ENCODE measurements around the gene GGPS1. TPM values are rescaled to one million over a fixed set of nuclear protein-coding genes. Genes with fewer than 3 reads are reported as not detected.
"Not testable (repeated sequence)": the region's sequence is repeated elsewhere in the genome, so short reads cannot be mapped to it uniquely, and the experiment has no call there.

Gene GGPS1
- polyA plus RNA-seq, 3 donors from 2014 or later = 38.8 to 60.1 (median 50.5) TPM

DNA sequence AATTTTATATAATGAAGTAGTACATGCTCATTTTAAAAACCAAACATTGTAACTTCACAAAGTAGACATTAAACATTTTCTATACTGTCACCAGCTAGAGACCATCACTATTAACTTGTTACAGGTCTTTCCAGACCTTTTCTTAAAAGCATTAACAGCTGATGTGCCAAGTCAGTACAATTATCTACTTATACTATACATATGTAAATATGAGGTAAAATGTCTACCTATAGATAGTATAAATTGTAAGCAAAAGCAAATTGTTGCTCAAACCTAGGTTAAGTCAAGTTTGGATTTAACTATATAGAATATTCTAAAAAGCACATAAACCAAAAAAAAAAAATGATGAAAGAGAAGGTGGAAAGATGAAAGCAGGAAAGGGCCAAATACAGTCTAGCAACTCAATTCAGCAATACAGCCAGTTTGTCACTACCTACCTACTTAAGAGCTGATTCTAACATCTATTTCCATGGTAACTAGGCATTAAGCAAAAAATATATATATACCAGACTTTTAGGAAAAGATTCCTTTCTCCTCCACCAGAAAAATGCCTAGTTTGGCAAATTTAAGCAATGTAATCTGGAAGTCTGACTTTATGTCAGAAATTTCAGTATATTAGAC is 34.9 kb upstream of the GGPS1 start:
- peaks cover 3 to 11% (median 5%) of the 10 kb centered on the region in 3 donors for H3K27me3 Mint-ChIP-seq (ENCODE audit: low read depth in 3 of 3)
- no peaks in the 10 kb centered on the region for H3K36me3 Mint-ChIP-seq
- H3K4me1 Mint-ChIP-seq = peaks cover 60 to 80% of the 10 kb centered on the region in 2 donors
- peak overlapping the region; percentile 54 to 89 (median 68) for H3K27ac Mint-ChIP-seq
- peaks cover 0 to 3% (median 0%) of the 10 kb centered on the region in 6 donors for H3K9me3 Mint-ChIP-seq
- DNase-seq = no peak
- no peak overlapping the region for H3K4me3 Mint-ChIP-seq

DNA sequence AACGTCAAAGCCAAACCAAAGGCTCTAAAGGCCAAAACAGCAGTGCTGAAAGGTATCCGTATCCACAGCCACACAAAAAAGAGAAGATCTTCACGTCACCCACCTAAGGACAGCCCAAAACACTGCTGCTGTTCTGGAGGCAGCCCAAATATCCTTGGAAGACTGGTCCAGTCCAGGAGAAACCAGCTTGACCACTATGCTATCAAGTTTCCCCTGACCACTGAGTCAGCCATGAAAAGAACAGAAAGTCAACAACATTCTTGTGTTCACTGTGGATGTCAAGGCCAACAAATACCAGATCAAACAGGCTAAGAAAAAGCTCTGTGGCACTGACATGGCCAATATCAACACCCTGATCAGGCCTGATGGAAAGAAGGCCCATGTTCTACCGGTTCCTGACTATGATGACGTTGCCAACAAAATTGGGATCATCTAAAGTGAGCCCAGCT is 32.4 kb upstream of the GGPS1 start:
- peak overlapping the region in 3 of 5 donors; percentile 3 to 62 (median 43) for H3K4me3 Mint-ChIP-seq
- peaks cover 62 to 76% of the 10 kb centered on the region in 2 donors for H3K4me1 Mint-ChIP-seq
- H3K27me3 Mint-ChIP-seq (ENCODE audit: low read depth in 3 of 3) = peaks cover 3 to 9% (median 5%) of the 10 kb centered on the region in 3 donors
- H3K36me3 Mint-ChIP-seq = no peaks in the 10 kb centered on the region
- H3K9me3 Mint-ChIP-seq = peaks cover 0 to 3% (median 0%) of the 10 kb centered on the region in 6 donors
- H3K27ac Mint-ChIP-seq = peak overlapping the region; percentile 82 to 89 (median 87)
- DNase-seq = no peak

- DNase-seq = peak; percentile 36 to 56 (median 43)
- H3K36me3 Mint-ChIP-seq = no peaks in the 10 kb centered on the region
Observed at GRCh38 chr1:235296729-235297128, 31.6 kb upstream of the GGPS1 start.

DNA sequence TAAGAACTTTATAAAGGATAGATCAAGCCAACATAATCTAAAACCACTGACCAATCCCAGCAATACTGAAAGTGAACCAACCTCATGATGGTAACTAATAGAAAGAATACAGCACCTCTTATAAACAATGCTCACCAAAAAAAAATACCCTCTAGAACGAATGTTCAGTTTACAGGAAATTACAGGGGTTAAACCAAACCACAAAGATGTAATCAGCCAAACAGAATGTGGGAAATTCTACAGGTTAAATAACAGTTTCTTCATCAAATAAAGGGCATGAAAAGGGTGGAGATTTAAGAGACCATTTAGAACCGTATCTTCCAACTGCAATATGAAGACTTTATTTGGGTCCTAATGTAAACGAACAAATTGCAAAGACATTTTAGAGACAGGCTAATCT is 30.8 kb upstream of the GGPS1 start:
- DNase-seq = peak; percentile 77 to 80 (median 78)
- Mint-ChIP-seq H3K27ac (peak overlapping the region; percentile 86 to 96 (median 92)), H3K9me3 (peaks cover 0 to 3% (median 0%) of the 10 kb centered on the region in 6 donors), H3K27me3 (ENCODE audit: low read depth in 3 of 3) (peaks cover 3 to 9% (median 5%) of the 10 kb centered on the region in 3 donors), H3K4me1 (peaks cover 60 to 67% of the 10 kb centered on the region in 2 donors), H3K36me3 (no peaks in the 10 kb centered on the region), H3K4me3 (peak overlapping the region; percentile 52 to 84 (median 67))

More at GRCh38 chr1:235296729-235297128, 31.6 kb upstream of the GGPS1 start:
- peaks cover 60 to 71% of the 10 kb centered on the region in 2 donors for H3K4me1 Mint-ChIP-seq
- peaks cover 0 to 3% (median 0%) of the 10 kb centered on the region in 6 donors for H3K9me3 Mint-ChIP-seq
- H3K4me3 Mint-ChIP-seq = peak overlapping the region; percentile 52 to 84 (median 67)
- peak overlapping the region; percentile 86 to 96 (median 92) for H3K27ac Mint-ChIP-seq
- peaks cover 3 to 9% (median 5%) of the 10 kb centered on the region in 3 donors for H3K27me3 Mint-ChIP-seq (ENCODE audit: low read depth in 3 of 3)

DNA sequence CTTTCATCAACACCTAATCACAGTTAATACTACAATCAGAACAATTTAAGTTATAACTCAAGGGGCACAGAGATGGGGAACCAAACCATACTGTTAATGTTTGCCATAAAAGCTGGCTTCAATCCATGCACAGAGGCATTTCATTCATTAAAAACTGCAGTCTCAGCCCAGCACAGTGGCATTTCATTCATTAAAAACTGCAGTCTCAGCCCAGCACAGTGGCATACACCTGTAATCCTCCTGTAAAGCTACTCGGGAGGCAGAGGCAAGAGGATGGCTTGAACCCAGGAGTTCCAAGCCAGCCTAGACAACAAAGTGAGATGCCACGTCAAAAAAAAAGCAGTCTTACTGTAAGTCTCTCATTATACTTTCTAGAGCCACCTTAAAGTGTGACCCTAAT is 29.6 kb upstream of the GGPS1 start:
- H3K36me3 Mint-ChIP-seq = no peaks in the 10 kb centered on the region
- H3K4me1 Mint-ChIP-seq = peaks cover 60 to 67% of the 10 kb centered on the region in 2 donors
- DNase-seq = no peak
- peaks cover 3 to 9% (median 5%) of the 10 kb centered on the region in 3 donors for H3K27me3 Mint-ChIP-seq (ENCODE audit: low read depth in 3 of 3)
- peak overlapping the region; percentile 72 to 90 (median 76) for H3K27ac Mint-ChIP-seq
- peak overlapping the region in 3 of 5 donors; percentile 2 to 61 (median 48) for H3K4me3 Mint-ChIP-seq
- H3K9me3 Mint-ChIP-seq = peaks cover 0 to 3% (median 0%) of the 10 kb centered on the region in 6 donors

- Mint-ChIP-seq H3K27me3 (ENCODE audit: low read depth in 3 of 3) (peaks cover 3 to 9% (median 5%) of the 10 kb centered on the region in 3 donors), H3K4me1 (peaks cover 63 to 67% of the 10 kb centered on the region in 2 donors), H3K36me3 (no peaks in the 10 kb centered on the region), H3K27ac (peak overlapping the region; percentile 47 to 90 (median 76)), H3K9me3 (peaks cover 0 to 3% (median 0%) of the 10 kb centered on the region in 6 donors), H3K4me3 (peak overlapping the region in 4 of 5 donors; percentile 4 to 59 (median 34))
- DNase-seq = no peak
Observed at GRCh38 chr1:235299169-235299858, 29.1 kb upstream of the GGPS1 start.

DNA sequence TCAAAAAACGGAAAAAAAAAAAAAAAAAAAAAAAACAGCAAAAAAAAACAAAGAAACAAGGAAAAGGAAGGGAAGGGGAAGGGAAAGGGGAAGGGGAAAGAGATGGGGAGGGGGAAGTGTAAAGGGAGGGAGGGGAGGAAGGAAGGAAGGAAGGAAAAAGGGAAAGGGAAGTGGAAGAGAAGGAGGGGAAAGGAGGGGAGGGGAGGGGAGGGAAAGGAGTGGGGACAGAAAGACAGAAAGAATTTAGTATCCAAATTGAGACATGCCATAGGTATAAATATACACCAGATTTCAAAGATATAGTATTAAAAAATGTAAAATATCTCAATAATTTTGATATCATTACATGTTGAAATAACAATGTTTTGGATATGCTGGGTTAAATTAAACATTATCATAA is 26.2 kb upstream of the GGPS1 start:
- peaks cover 76 to 78% of the 10 kb centered on the region in 2 donors for H3K4me1 Mint-ChIP-seq
- H3K4me3 Mint-ChIP-seq = no peak overlapping the region
- no peaks in the 10 kb centered on the region for H3K36me3 Mint-ChIP-seq
- H3K27me3 Mint-ChIP-seq (ENCODE audit: low read depth in 3 of 3) = peaks cover 0 to 11% (median 2%) of the 10 kb centered on the region in 3 donors
- no peak overlapping the region for H3K27ac Mint-ChIP-seq
- H3K9me3 Mint-ChIP-seq = no peaks in the 10 kb centered on the region
- DNase-seq = no peak

DNA sequence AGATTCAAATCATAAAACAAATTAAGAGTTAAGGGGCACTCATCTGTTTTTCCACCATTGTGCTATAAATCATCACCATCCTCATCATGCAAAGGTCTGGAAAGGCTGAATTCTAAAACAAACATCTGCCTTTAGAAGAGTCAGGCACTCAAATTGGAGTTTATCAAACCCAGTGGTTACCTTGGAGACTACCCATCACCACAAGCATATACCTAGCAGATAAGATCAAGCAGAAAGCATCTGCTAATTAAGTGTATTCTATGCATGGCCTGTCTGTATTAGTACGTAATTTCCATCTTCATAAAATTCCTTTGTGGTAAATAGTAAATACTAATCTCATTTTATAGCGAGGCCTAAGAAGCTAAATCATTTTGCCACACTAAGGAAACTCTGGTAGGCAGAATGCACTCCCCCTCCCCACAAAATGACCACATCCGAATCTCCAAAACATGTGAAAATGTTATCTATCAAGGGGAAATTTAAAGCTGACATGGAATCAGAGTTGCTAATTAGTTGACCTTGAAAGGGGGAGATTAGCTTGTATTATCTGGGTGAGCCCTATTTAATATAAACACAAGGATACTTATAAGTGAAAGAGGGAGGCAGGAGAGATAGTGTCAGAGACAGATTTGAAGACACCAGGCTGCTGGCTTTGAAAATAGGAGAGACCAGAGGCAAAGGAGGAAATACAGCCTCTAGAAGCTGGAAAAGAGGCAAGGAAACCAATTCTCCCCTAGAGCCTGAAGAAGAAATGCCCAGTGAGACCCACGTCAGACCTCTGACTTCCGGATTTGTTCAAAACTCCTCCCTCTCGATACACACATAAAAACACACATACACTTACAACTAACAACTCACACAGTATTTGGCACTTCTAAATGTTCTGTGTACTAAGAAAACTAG is 23.6 kb upstream of the GGPS1 start:
- peak; percentile 56 to 59 (median 58) for DNase-seq
- H3K4me1 Mint-ChIP-seq = peaks cover 61 to 62% of the 10 kb centered on the region in 2 donors

DNA sequence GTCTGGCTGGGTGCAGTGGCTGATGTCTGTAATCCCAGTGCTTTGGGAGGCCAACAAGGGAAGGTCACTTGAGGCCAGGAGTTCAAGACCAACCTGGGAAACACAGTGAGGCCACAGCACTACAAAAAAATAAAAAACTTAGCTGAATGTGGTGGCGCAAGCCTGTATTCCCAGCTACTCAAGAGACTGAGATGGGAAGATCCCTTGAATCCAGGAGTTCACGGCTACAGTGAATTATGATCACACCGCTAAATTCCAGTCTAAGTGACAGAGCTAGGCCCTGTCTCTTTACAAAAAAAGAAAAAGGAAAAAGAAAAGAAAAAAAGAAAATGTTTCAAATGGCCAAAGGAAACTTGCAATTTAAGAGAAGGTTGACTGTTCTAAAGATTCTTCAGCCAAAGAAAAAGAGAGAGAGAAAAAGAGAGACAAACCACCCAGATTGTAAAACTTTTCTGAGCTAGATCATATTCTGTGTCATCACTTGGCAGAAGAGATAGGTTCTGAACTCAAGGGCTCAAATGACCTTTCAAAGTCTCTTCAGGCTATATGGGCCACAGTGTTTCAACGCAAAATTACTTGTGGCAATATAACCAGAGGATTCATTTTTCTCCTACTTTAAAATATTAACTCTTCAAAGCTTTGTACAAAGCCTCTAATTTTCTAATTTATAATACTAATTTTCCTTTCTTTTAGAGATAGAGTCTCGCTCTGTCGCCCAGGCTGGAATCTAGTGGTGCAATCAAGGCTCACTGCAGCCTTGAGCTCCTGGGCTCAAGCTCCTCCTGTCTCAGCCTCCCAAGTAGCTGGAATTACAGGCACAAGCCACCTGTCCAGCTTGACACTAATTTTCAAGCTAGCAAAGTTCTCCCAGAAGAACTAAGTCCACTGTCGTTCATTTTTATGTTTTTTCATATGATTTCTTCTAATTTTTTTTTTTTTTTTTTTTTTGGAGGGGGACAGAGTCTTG is 20.9 kb upstream of the GGPS1 start:
- no peaks in the 10 kb centered on the region for H3K9me3 Mint-ChIP-seq
- H3K4me3 Mint-ChIP-seq = no peak overlapping the region
- H3K27ac Mint-ChIP-seq = peak overlapping the region; percentile 44 to 84 (median 52)
- no peaks in the 10 kb centered on the region for H3K36me3 Mint-ChIP-seq
- H3K27me3 Mint-ChIP-seq (ENCODE audit: low read depth in 3 of 3) = peaks cover 0 to 6% (median 0%) of the 10 kb centered on the region in 3 donors
- no peak for DNase-seq
- H3K4me1 Mint-ChIP-seq = peaks cover 71 to 79% of the 10 kb centered on the region in 2 donors

More for the DNA sequence above, 23.6 kb upstream of the GGPS1 start:
- peaks cover 0 to 6% (median 0%) of the 10 kb centered on the region in 3 donors for H3K27me3 Mint-ChIP-seq (ENCODE audit: low read depth in 3 of 3)
- H3K27ac Mint-ChIP-seq = peak overlapping the region; percentile 89 to 96 (median 92)
- no peaks in the 10 kb centered on the region for H3K9me3 Mint-ChIP-seq
- H3K36me3 Mint-ChIP-seq = no peaks in the 10 kb centered on the region
- H3K4me3 Mint-ChIP-seq = peak overlapping the region; percentile 57 to 85 (median 72)

DNA sequence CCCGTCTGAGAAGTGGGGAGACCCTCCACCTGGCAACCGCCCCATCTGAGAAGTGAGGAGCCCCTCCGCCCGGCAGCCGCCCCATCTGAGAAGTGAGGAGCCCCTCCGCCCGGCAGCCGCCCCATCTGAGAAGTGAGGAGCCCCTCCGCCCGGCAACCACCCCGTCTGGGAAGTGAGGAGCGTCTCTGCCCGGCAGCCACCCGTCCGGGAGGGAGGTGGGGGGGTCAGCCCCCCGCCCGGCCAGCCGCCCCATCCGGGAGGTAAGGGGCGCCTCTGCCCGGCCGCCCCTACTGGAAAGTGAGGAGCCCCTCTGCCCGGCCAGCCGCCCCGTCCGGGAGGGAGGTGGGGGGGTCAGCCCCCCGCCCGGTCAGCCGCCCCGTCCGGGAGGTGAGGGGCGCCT is 19.2 kb upstream of the GGPS1 start:
- H3K27me3 Mint-ChIP-seq (ENCODE audit: low read depth in 3 of 3); DNase-seq; H3K9me3 Mint-ChIP-seq; H3K4me3 Mint-ChIP-seq; H3K36me3 Mint-ChIP-seq; H3K27ac Mint-ChIP-seq: not testable (repeated sequence)
- peaks cover 73 to 79% of the 10 kb centered on the region in 2 donors for H3K4me1 Mint-ChIP-seq

DNA sequence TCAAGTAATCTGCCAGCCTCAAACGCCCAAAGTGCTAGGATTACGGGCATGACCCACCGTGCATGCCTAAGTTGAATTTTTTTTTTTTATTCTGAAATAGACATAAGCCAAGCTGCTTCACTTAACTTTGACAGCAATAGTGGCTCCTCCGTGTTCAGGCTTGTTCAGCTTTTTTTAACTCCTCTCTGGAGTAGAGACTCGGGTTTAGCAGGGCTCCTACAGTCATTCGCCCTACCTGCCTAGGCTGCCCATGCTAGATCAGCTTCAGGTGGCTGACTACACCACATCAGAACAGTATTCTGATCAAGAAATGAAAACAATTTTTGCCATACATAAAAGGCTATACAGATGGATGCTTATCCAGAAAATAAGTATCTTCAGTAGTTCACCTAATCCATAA is 15.1 kb upstream of the GGPS1 start:
- peak overlapping the region; percentile 1 to 75 (median 29) for H3K27ac Mint-ChIP-seq
- no peak for DNase-seq
- peaks cover 60 to 75% of the 10 kb centered on the region in 2 donors for H3K4me1 Mint-ChIP-seq
- no peaks in the 10 kb centered on the region for H3K27me3 Mint-ChIP-seq (ENCODE audit: low read depth in 3 of 3)
- peaks cover 0 to under 1% (median 0%) of the 10 kb centered on the region in 3 donors for H3K36me3 Mint-ChIP-seq
- H3K4me3 Mint-ChIP-seq = peak overlapping the region in 4 of 5 donors; percentile 7 to 51 (median 42)
- no peaks in the 10 kb centered on the region for H3K9me3 Mint-ChIP-seq
